Measurements from ENCODE around the gene MEST. TPM values are rescaled to one million over a fixed set of nuclear protein-coding genes. Genes with fewer than 3 reads are reported as not detected.
"Not testable (repeated sequence)": the region's sequence is repeated elsewhere in the genome, so short reads cannot be mapped to it uniquely, and the experiment has no call there.

The MEST gene
- polyA plus RNA-seq, 4 donors = 15.9 to 119 (median 21.1) TPM

- no peaks in the 10 kb centered on the region for H3K27me3 ChIP-seq (ENCODE audit: control insufficient read depth in 3 of 3, insufficient read depth in 3 of 3, low read length in 3 of 3)
- no peak for DNase-seq
- WGBS, 3 donors = 26 to 44% (median 43%) methylated on average over 2 of the region's 2 CpGs
- H3K4me3 ChIP-seq (ENCODE audit: low read depth in 1 of 3, low read length in 3 of 3) = peak overlapping the region in 1 of 3 donors; percentile 58
- peaks cover 0 to 15% of the 10 kb centered on the region in 2 donors for H3K9me3 ChIP-seq (ENCODE audit: control insufficient read depth in 2 of 2, insufficient read depth in 1 of 2, low read depth in 1 of 2, low read length in 1 of 2)
- H3K27ac ChIP-seq (ENCODE audit: low read depth in 1 of 3, low read length in 2 of 3) = peak overlapping the region in 1 of 3 donors; percentile 24
- H3K36me3 ChIP-seq (ENCODE audit: control insufficient read depth in 3 of 3, insufficient read depth in 2 of 3, low read depth in 1 of 3, low read length in 3 of 3) = peaks cover 0 to 15% (median 4%) of the 10 kb centered on the region in 3 donors
- no peak for FAIRE-seq
- peaks cover 0 to 10% (median 0%) of the 10 kb centered on the region in 3 donors for H3K4me1 ChIP-seq (ENCODE audit: control insufficient read depth in 3 of 3, insufficient read depth in 2 of 3, low read depth in 1 of 3, low read length in 2 of 3)
Observed at GRCh38 chr7:130494431-130494858, 2.6 kb downstream of the MEST start.

GRCh38 chr7:130500463-130500862 lies 8.6 kb downstream of the MEST start:
- peaks cover 2 to 32% (median 9%) of the 10 kb centered on the region in 3 donors for H3K36me3 ChIP-seq (ENCODE audit: control insufficient read depth in 3 of 3, insufficient read depth in 2 of 3, low read depth in 1 of 3, low read length in 3 of 3)
- no peaks in the 10 kb centered on the region for H3K4me1 ChIP-seq (ENCODE audit: control insufficient read depth in 3 of 3, insufficient read depth in 2 of 3, low read depth in 1 of 3, low read length in 2 of 3)
- DNase-seq (no peak), FAIRE-seq (no peak)
- H3K27ac ChIP-seq (ENCODE audit: low read depth in 1 of 3, low read length in 2 of 3) = no peak overlapping the region
- 88 to 92% (median 90%) methylated on average over 8 of the region's 8 CpGs for whole genome bisulfite sequencing, 3 donors
- H3K27me3 ChIP-seq (ENCODE audit: control insufficient read depth in 3 of 3, insufficient read depth in 3 of 3, low read length in 3 of 3) = no peaks in the 10 kb centered on the region
- H3K4me3 ChIP-seq (ENCODE audit: low read depth in 1 of 3, low read length in 3 of 3) = no peak overlapping the region
- no peaks in the 10 kb centered on the region for H3K9me3 ChIP-seq (ENCODE audit: control insufficient read depth in 2 of 2, insufficient read depth in 1 of 2, low read depth in 1 of 2, low read length in 1 of 2)

DNA sequence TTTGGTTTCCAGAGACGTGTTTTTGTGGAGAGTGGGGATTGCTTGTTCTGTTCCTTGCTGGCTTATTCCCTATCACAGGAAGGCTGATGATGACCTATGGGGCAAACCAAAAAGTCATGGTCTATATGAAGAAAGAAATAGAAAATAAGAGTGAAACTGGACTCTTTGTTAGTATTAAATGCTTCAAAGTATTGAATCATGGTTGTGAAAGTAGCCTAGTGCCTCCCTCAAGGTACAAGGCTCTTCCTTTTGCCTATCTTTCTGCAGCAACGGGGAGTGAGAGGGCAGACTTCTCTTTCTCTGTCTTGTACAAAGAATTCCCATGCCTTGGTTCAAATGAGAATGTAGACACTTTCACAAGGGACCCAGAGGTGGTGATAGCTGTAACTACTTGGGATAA lies 9.0 kb downstream of the MEST start:
- WGBS, 3 donors = 71 to 85% (median 83%) methylated on average over 2 of the region's 2 CpGs
- Histone ChIP-seq H3K4me3 (ENCODE audit: low read depth in 1 of 3, low read length in 3 of 3) (no peak overlapping the region), H3K4me1 (ENCODE audit: control insufficient read depth in 3 of 3, insufficient read depth in 2 of 3, low read depth in 1 of 3, low read length in 2 of 3) (no peaks in the 10 kb centered on the region), H3K27me3 (ENCODE audit: control insufficient read depth in 3 of 3, insufficient read depth in 3 of 3, low read length in 3 of 3) (no peaks in the 10 kb centered on the region), H3K27ac (ENCODE audit: low read depth in 1 of 3, low read length in 2 of 3) (no peak overlapping the region), H3K9me3 (ENCODE audit: control insufficient read depth in 2 of 2, insufficient read depth in 1 of 2, low read depth in 1 of 2, low read length in 1 of 2) (no peaks in the 10 kb centered on the region), H3K36me3 (ENCODE audit: control insufficient read depth in 3 of 3, insufficient read depth in 2 of 3, low read depth in 1 of 3, low read length in 3 of 3) (peaks cover 2 to 32% (median 9%) of the 10 kb centered on the region in 3 donors)
- no peak for FAIRE-seq
- DNase-seq = no peak

DNA sequence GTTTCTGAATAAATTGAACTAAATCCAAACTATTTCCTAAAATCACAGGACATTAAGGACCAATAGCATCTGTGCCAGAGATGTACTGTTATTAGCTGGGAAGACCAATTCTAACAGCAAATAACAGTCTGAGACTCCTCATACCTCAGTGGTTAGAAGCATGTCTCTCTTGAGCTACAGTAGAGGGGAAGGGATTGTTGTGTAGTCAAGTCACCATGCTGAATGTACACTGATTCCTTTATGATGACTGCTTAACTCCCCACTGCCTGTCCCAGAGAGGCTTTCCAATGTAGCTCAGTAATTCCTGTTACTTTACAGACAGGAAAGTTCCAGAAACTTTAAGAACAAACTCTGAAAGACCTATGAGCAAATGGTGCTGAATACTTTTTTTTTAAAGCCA lies 13.9 kb downstream of the MEST start:
- peaks cover 4 to 20% (median 6%) of the 10 kb centered on the region in 3 donors for H3K36me3 ChIP-seq (ENCODE audit: control insufficient read depth in 3 of 3, insufficient read depth in 2 of 3, low read depth in 1 of 3, low read length in 3 of 3)
- DNase-seq (no peak), FAIRE-seq (no peak)

GRCh38 chr7:130506358-130506757 lies 14.5 kb downstream of the MEST start:
- H3K4me3 ChIP-seq (ENCODE audit: low read depth in 1 of 3, low read length in 3 of 3) = no peak overlapping the region
- FAIRE-seq (no peak), DNase-seq (no peak)
- H3K9me3 ChIP-seq (ENCODE audit: control insufficient read depth in 2 of 2, insufficient read depth in 1 of 2, low read depth in 1 of 2, low read length in 1 of 2) = no peaks in the 10 kb centered on the region
- H3K4me1 ChIP-seq (ENCODE audit: control insufficient read depth in 3 of 3, insufficient read depth in 2 of 3, low read depth in 1 of 3, low read length in 2 of 3) = no peaks in the 10 kb centered on the region
- no peaks in the 10 kb centered on the region for H3K27me3 ChIP-seq (ENCODE audit: control insufficient read depth in 3 of 3, insufficient read depth in 3 of 3, low read length in 3 of 3)
- 95 to 100% (median 98%) methylated on average over 3 of the region's 3 CpGs for WGBS, 3 donors
- H3K36me3 ChIP-seq (ENCODE audit: control insufficient read depth in 3 of 3, insufficient read depth in 2 of 3, low read depth in 1 of 3, low read length in 3 of 3) = peaks cover 4 to 20% (median 6%) of the 10 kb centered on the region in 3 donors
- no peak overlapping the region for H3K27ac ChIP-seq (ENCODE audit: low read depth in 1 of 3, low read length in 2 of 3)

More for the DNA sequence above, 13.9 kb downstream of the MEST start:
- no peak overlapping the region for H3K4me3 ChIP-seq (ENCODE audit: low read depth in 1 of 3, low read length in 3 of 3)
- H3K27me3 ChIP-seq (ENCODE audit: control insufficient read depth in 3 of 3, insufficient read depth in 3 of 3, low read length in 3 of 3) = no peaks in the 10 kb centered on the region
- H3K4me1 ChIP-seq (ENCODE audit: control insufficient read depth in 3 of 3, insufficient read depth in 2 of 3, low read depth in 1 of 3, low read length in 2 of 3) = no peaks in the 10 kb centered on the region
- no peaks in the 10 kb centered on the region for H3K9me3 ChIP-seq (ENCODE audit: control insufficient read depth in 2 of 2, insufficient read depth in 1 of 2, low read depth in 1 of 2, low read length in 1 of 2)
- no peak overlapping the region for H3K27ac ChIP-seq (ENCODE audit: low read depth in 1 of 3, low read length in 2 of 3)

DNA sequence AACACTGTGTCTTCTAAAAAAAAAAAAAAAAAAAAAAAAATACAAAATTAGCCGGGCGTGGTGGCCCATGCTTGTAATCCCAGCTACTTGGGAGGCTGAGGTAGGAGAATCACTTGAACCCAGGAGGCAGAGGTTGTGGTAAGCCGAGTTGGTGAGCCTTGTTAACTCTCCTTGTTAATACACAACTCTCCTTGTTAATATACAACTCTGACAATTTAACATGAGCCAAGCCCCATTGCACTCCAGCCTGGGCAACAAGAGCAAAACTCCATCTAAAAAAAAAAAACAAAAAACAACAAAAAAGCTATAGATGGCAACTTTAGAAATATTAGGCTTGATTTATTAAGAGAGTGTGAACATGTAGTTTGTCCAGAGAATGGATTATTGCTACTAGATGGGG lies 20.2 kb downstream of the MEST start:
- H3K4me1 ChIP-seq (ENCODE audit: control insufficient read depth in 3 of 3, insufficient read depth in 2 of 3, low read depth in 1 of 3, low read length in 2 of 3); H3K27me3 ChIP-seq (ENCODE audit: control insufficient read depth in 3 of 3, insufficient read depth in 3 of 3, low read length in 3 of 3); DNase-seq; FAIRE-seq; H3K4me3 ChIP-seq (ENCODE audit: low read depth in 1 of 3, low read length in 3 of 3); H3K27ac ChIP-seq (ENCODE audit: low read depth in 1 of 3, low read length in 2 of 3); H3K9me3 ChIP-seq (ENCODE audit: control insufficient read depth in 2 of 2, insufficient read depth in 1 of 2, low read depth in 1 of 2, low read length in 1 of 2): not testable (repeated sequence)
- 9 to 82% (median 78%) methylated on average over 1 to 3 of the region's 3 CpGs for WGBS, 3 donors
- H3K36me3 ChIP-seq (ENCODE audit: control insufficient read depth in 3 of 3, insufficient read depth in 2 of 3, low read depth in 1 of 3, low read length in 3 of 3) = peaks cover 0 to 16% (median 2%) of the 10 kb centered on the region in 3 donors

- H3K27me3 ChIP-seq (ENCODE audit: control insufficient read depth in 3 of 3, insufficient read depth in 3 of 3, low read length in 3 of 3) = no peaks in the 10 kb centered on the region
- no peak for DNase-seq
- WGBS, 3 donors = 91 to 100% (median 91%) methylated on average over 1 of the region's 1 CpG
Observed at GRCh38 chr7:130513447-130513846, 21.6 kb downstream of the MEST start.

GRCh38 chr7:130515315-130516040 lies 23.6 kb downstream of the MEST start:
- Histone ChIP-seq H3K27ac (ENCODE audit: low read depth in 1 of 3, low read length in 2 of 3) (no peak overlapping the region), H3K4me3 (ENCODE audit: low read depth in 1 of 3, low read length in 3 of 3) (no peak overlapping the region), H3K4me1 (ENCODE audit: control insufficient read depth in 3 of 3, insufficient read depth in 2 of 3, low read depth in 1 of 3, low read length in 2 of 3) (no peaks in the 10 kb centered on the region), H3K27me3 (ENCODE audit: control insufficient read depth in 3 of 3, insufficient read depth in 3 of 3, low read length in 3 of 3) (no peaks in the 10 kb centered on the region), H3K9me3 (ENCODE audit: control insufficient read depth in 2 of 2, insufficient read depth in 1 of 2, low read depth in 1 of 2, low read length in 1 of 2) (no peaks in the 10 kb centered on the region), H3K36me3 (ENCODE audit: control insufficient read depth in 3 of 3, insufficient read depth in 2 of 3, low read depth in 1 of 3, low read length in 3 of 3) (peaks cover 0 to 12% (median 2%) of the 10 kb centered on the region in 3 donors)
- DNase-seq = no peak
- 77 to 90% (median 85%) methylated on average over 3 of the region's 3 CpGs for WGBS, 3 donors
- FAIRE-seq = no peak

More at GRCh38 chr7:130513447-130513846, 21.6 kb downstream of the MEST start:
- Histone ChIP-seq H3K4me1 (ENCODE audit: control insufficient read depth in 3 of 3, insufficient read depth in 2 of 3, low read depth in 1 of 3, low read length in 2 of 3) (no peaks in the 10 kb centered on the region), H3K27ac (ENCODE audit: low read depth in 1 of 3, low read length in 2 of 3) (no peak overlapping the region), H3K4me3 (ENCODE audit: low read depth in 1 of 3, low read length in 3 of 3) (no peak overlapping the region), H3K9me3 (ENCODE audit: control insufficient read depth in 2 of 2, insufficient read depth in 1 of 2, low read depth in 1 of 2, low read length in 1 of 2) (no peaks in the 10 kb centered on the region), H3K36me3 (ENCODE audit: control insufficient read depth in 3 of 3, insufficient read depth in 2 of 3, low read depth in 1 of 3, low read length in 3 of 3) (peaks cover 0 to 13% (median 2%) of the 10 kb centered on the region in 3 donors)
- FAIRE-seq = no peak

Data from small intestine (tissue), 7 donors.